GM21737 (cell line): ENCODE measurements around the gene PIP5K1C.

Experiments
- ATAC-seq: cut with Tn5 transposase; IDR thresholded peaks from one replicate; pipeline ENCODE4 v1.9.1; 2021; ENCODE audit warnings: mild to moderate bottlenecking, moderate library complexity; ENCODE audit not compliant: unreplicated experiment

Gene PIP5K1C, protein sequence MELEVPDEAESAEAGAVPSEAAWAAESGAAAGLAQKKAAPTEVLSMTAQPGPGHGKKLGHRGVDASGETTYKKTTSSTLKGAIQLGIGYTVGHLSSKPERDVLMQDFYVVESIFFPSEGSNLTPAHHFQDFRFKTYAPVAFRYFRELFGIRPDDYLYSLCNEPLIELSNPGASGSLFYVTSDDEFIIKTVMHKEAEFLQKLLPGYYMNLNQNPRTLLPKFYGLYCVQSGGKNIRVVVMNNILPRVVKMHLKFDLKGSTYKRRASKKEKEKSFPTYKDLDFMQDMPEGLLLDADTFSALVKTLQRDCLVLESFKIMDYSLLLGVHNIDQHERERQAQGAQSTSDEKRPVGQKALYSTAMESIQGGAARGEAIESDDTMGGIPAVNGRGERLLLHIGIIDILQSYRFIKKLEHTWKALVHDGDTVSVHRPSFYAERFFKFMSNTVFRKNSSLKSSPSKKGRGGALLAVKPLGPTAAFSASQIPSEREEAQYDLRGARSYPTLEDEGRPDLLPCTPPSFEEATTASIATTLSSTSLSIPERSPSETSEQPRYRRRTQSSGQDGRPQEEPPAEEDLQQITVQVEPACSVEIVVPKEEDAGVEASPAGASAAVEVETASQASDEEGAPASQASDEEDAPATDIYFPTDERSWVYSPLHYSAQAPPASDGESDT

DNA sequence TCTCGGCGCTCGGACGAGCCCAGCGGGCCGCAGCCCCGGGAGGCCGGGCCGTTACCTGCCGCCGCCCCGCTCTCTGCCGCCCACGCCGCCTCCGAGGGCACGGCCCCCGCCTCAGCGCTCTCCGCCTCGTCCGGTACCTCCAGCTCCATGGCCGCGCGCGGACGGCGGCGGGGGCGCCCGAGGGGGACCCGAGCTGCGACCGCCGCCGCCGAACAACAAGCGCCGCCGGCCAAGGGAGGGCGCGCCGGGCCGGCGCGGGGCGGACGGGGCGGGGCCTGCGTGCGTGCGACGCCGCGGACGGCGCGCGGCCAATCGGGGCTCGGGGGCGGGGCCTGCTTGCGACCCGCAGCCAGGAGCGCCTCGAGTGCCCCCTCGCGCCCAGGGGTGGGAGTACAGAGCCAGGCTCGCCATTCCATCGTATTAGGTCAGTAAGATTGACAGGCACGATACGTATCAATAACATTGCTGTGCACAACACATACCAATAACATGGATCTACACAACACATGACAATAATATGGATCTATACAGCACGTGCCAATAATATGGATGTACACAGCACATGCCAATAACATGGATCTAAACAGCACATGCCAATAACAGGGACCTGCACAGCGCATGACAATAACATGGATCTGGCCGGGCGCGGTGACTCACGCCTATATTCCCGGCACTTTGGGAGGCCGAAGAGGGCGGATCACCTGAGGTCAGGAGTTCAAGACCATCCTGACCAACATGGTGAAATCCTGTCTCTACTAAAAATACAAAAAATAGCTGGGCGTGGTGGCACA lies at the start of gene PIP5K1C:
Gene PIP5K1C (minus strand): TSS at position 227 of the 791 bp plus-strand sequence. CDS start 78 bp downstream, at position 149.
- peak; percentile 73 for ATAC-seq

DNA sequence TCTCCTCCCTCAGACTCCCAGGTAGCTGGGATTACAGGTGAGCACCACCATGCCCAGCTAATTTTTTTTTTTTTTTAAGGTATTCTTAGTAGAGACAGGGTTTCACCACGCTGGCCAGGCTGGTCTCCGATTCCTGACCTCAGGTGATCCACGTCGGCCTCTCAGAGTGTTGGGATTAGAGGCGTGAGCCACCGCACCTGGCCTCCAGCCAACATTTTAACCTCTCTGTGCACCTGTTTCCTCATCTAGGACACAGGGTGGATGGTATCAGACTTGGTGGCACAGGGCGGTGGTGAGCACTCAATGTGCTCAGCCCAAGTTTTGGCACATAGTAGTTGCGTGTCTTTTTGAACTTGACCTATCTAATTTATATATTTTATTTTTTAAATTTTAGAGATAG lies 48.7 kb upstream of the PIP5K1C start:
- ATAC-seq: no peak

DNA sequence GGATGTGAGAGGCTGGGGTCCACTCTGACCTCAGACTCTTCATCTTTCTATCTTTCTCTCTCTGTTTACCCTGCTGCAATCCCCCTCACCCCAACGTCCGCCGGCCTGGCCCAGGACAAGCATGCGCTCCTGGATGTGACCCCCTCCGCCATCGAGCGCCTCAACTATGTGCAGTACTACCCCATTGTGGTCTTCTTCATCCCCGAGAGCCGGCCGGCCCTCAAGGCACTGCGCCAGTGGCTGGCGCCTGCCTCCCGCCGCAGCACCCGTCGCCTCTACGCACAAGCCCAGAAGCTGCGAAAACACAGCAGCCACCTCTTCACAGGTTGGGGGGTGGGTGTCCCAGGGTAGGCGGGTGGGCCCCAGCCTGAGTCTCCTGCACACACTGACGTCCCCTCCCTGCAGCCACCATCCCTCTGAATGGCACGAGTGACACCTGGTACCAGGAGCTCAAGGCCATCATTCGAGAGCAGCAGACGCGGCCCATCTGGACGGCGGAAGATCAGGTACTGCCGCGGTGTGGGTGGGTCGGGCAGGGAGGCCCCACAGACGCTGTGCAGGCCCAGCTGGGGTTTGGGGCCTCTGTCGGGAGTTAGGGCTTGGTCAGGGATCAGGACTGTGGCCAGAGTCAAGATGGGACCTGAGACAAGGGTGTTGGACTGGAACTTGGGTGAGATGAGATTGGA lies 46.2 kb upstream of the PIP5K1C start:
- ATAC-seq: no peak

DNA sequence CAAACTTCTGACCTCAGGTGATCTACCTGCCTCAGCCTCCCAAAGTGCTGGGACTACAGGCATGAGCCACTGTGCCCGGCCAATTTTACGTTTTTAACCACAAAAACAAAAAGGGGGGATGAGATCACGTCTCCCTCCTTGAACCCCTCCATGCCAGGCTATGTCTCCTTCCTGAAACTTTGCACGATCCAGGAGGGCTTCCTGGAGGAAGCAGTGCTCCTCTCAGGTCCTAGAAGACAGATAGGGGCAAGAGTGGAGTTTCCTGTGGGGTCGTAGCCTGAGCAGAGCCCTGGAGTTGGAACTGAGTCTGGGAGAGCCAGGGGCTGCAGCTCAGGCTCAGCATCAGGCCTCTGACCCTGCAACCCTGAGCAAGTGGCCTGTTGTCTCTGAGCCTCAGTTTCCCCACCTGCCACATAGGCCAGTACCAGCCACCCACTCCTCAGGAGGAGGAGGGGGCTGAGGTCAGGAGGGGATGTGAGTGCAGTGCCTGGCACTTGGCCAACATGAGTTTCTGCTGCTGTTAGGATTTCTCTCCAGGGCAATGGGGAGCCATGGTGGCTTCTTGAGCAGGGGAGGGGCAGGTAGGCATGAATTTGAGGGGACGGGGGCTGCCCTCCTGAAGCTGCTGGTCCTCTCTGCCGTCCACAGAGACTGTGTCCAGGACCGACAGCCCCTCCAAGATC lies 45.2 kb upstream of the PIP5K1C start:
- ATAC-seq: no peak

DNA sequence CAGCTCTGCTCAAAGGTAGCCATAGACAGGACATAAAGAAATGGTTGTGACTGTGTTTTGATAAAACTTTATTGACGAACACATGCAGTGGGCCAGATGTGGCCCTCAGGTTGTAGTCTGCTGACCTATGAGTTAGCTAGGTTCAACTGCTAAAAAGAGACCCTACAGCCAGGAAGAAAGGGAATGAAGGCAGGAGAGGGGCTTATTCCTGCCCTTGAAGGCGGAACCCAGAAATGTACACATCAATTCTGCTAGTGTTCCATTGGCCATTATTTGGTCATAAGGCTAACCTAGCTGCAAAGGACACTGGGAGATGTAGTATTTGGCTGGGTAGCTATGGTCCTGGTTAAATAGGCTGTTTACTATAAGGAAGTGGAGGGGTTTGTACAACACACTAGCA lies 43.2 kb upstream of the PIP5K1C start:
- ATAC-seq: no peak

DNA sequence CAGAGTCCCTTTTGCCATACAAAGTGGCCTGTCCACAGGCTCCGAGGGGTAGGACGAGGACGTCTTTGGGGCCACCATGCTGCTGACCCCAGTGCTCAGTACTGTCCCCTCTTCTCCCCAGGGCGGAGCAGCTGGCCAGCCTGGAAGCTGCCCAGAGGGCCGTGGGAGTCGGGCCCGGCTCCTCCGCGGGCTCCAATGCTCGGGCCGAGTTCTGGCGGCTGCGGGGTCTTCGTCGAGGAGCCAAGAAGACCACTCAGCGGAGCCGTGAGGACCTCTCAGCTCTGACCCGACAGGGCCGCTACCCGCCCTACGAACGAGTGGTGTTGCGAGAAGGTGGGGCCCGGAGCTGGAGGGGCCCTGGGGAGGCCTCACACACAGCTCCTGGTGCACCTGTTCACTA lies 40.2 kb upstream of the PIP5K1C start:
- ATAC-seq: no peak

DNA sequence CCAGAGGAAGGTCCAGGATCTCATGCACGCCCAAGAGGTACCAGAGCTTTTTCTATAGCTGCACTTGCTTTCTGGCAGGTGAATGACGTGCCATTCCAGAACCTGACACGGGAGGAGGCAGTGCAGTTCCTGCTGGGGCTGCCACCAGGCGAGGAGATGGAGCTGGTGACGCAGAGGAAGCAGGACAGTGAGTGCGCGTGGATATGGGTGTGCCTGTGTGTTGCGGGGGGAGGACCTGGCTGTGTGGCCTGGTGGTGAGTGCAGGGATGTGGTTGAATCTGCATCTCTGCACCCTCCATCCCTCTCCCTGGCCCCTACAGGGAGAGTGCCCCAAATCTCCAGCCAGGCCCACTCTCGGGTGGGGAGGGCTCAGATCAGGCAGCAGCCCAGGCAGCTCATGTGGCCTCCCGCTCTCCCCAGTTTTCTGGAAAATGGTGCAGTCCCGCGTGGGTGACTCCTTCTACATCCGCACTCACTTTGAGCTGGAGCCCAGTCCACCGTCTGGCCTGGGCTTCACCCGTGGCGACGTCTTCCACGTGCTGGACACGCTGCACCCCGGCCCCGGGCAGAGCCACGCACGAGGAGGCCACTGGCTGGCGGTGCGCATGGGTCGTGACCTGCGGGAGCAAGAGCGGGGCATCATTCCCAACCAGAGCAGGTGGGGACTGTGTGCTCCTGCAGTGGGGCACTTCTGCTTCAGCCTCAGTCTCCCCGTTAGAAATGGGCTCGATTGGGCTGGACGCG lies 38.4 kb upstream of the PIP5K1C start:
- ATAC-seq: no peak

DNA sequence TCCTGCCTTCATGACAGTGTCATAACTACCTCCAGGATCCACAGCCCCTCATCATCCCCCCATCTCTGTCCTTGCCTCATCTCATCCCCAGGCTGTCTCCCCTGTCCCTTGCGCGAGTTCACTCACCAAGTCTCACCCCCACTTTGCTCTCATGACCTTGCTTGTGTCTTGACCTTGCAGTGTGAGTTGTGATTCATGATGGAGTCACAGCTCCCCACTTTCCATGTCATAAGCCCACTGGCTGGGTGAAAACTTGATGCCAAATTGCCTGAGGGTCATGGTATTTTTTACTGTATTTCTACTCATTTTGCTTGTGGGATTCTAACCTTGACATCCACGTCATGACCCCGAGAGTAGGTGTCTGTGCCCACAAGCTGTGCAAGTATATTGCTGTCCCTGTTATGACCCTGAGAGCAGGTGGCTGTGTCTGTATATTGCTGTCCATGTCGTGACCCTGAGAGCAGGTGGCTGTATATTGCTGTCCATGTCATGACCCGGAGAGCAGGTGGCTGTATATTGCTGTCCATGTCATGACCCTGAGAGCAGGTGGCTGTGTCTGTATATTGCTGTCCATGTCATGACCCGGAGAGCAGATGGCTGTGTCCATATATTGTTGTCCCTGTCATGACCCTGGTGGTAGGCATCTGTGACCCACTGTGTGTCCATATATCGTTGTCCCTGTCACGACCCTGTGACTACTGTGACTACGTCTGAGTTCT lies 37.4 kb upstream of the PIP5K1C start:
- ATAC-seq: no peak

DNA sequence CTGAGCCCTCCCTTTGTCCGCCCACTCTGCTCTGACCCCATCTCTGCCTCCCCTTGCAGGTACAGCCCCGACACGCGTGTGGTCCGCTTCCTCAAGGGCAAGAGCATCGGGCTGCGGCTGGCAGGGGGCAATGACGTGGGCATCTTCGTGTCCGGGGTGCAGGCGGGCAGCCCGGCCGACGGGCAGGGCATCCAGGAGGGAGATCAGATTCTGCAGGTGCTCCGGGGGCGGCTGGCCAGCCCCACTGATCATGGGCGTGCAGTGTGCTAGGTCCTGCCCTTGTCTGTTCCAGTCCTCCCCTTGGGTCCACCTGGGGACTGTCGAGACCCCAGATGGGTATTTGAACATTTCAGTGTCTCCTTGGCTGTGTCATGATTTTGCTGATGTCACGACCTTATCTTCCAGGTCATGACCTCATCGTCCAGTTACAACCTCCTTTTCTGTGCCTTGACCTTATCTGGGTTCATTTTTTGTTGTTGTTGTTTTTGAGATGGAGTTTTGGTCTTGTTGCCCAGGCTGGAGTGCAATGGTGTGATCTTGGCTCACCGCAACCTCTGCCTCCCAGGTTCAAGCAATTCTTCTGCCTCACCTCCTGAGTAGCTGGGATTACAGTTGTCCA lies 35.9 kb upstream of the PIP5K1C start:
- no peak for ATAC-seq

DNA sequence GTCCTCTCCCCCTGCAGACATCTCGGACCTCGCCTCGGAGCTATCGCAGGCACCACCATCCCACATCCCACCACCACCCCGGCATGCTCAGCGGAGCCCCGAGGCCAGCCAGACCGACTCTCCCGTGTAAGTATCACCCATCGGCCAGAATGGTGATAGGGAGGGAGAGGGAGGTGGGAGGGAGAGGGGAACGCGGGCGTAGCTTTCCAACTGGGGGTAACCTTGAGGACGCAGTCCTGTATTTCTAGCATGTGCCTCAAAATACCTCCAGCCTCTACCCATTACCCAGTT lies 34.0 kb upstream of the PIP5K1C start:
- no peak for ATAC-seq

DNA sequence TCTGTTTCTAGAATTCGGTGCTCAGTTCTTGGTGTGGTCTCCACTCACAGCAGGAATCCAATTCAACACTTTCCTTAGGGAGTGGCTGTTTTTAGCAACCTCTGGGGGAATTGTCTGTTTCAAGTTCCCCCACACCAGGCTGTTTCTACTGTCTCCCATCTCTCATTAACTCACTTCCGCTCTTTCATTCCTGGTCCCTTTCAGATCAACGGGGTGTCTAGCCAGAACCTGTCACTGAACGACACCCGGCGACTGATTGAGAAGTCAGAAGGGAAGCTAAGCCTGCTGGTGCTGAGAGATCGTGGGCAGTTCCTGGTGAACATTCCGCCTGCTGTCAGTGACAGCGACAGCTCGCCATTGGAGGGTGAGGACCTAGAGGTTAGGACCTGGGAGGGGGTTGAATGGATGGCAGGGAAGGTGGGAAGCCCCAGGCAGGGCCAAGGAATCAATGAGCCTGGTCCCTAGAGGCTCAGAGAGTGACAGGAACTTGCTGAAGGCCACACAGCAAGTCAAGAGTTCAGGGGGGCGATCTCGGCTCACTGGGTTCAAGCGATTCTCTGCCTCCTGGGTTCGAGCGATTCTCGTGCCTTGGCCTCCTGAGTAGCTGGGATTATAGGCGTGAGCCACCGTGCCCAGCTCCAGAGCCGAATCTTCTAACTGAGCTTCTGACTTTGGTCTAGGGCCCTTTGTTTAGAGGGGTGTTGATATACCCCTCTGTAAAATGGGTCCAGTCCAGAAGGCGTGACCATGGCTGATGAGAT lies 33.5 kb upstream of the PIP5K1C start:
- no peak for ATAC-seq

DNA sequence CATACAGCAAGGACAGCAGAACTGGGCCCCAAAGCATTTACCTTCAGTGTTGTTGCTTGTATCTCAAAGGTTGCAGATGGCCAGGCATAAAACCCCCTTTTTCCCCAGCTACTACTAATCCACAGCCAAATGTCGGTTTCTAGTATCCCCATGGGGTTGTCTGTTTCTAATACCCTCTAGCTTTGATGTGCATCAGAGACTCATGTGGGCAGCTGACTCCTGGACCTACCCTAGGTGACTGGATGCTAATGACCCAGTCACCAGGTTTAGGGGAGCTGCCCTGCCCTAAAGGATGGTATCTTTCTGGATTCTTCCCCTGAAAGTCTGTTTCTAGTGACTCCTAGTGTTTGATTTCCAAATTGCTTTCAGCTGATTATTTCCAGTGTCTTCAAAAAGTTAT lies 31.8 kb upstream of the PIP5K1C start:
- ATAC-seq: no peak

DNA sequence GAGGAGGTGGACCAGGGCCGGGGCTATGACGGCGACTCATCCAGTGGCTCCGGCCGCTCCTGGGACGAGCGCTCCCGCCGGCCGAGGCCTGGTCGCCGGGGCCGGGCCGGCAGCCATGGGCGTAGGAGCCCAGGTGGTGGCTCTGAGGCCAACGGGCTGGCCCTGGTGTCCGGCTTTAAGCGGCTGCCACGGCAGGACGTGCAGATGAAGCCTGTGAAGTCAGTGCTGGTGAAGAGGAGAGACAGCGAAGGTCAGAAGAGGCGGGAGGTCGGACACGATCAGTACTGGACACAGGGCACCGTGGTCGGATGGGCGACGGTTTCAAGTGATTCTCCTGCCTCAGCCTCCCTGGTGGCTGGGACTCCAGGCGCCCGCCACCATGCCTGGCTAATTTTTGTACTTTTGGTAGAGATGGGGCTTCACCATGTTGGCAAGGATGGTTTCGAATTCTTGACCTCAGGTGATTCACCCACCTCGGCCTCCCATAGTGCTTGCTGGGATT lies 30.2 kb upstream of the PIP5K1C start:
- ATAC-seq: no peak

DNA sequence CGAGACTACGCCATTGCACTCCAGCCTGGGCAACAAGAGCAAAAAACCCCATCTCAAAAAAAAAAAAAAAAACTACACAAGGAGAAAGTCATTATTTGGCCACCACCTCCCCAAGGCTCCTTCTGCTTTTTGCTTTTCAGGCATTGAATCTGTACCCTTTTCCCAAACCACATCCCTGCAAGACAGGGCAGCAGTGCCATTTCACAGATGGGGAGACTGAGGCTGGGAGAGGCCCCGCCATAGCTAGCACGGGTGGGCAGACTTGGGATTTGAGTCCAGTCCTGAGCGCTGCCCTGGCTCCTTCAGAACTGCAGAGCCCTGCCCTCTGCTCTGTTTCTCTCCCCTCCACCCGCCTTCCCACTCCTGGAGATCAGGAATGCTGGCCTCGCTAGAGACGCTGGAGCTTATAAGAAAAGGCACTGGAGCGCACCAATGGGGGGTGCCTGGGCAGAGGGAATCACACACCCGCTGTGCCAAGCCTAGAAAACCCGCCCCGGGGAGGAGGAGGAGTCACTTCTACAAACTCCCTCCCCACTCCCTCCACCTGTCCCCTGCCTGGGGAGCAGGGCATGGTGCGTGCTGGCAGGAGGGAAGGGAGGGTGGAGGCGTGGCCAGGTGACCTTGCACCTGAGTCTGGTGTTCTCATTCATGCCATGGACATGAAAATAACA lies 25.5 kb upstream of the PIP5K1C start:
- no peak for ATAC-seq

DNA sequence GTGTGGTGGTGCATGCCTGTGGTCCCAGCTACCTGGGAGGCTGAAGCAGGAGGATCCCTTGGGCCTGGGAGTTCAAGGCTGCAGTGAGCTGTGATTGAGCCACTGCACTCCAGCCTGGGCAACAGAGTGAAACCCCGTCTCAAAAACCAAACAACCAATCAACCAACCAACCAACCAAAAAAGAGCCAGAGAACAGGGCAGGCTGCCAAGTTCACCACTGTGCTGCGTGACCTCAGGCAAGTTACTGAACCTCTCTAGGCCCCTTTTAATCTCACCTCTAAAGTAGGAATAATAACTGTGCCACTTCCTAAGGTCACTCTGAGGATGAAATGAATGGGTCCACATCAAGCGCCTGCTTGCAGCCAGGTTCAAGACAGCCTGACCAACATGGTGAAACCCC lies 24.9 kb upstream of the PIP5K1C start:
- ATAC-seq: no peak

DNA sequence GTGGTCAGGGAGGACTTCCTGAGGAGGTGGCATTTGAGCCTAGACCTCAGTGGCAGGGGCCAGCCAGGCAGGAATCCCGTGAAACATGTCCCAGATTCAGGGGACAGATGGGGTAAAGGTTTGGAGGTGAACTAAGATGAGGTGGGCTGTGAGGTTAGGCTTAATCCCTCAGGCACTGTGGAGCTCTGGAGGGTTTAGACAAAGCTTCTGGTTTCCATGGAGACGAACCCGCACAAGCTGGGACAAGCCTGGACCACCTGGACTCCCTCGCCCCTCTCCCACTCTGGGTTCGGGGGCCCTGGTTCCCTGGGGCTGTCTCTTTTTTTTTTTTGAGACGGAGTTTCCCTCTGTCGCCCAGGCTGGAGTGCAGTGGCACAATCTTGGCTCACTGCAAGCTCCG lies 23.6 kb upstream of the PIP5K1C start:
- no peak for ATAC-seq

DNA sequence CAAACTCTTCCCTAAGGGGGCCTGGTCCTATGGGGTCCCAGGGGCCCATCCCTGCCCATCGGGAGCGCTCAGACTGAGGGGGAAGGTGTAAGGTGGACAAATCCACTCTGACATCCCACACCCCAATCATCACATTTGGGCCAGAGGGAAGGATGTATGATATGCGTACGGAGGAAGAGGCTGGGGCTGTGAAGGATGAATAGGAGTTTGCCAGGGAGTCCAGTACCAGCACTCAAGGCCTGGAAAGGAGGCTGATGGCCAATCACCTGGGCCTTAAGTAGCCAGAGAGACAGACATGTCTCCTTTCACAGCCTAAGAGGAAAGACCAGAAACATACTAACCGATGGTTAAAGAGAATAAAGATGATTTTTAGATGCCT lies 22.8 kb upstream of the PIP5K1C start:
- ATAC-seq: no peak
